WTC11 (cell line): ENCODE data around the gene PAX9. TPM values are rescaled to one million over a fixed set of nuclear protein-coding genes. Genes with fewer than 3 reads are reported as not detected.

Source experiments
- ATAC-seq: fragments of 200-7000 bp; cut with Tn5 transposase; 2 replicates; pipeline ENCODE4 v1.10.0; 2021; ENCODE audit warnings: mild to moderate bottlenecking, moderate library complexity
- CTCF ChIA-PET: fragments of 300-600 bp; sonication (Branson Sonifier 250); formaldehyde crosslinking; loops from one replicate; lab custom pipeline; 2021; ENCODE audit warnings: antibody characterized with exemption; lab: Charles Lee
- POLR2A ChIA-PET: fragments of 350-600 bp; sonication (Branson Sonifier 250); formaldehyde crosslinking; loops from one replicate; lab custom pipeline; 2021; ENCODE audit warnings: antibody characterized with exemption; lab: Charles Lee
- DNase-seq: peaks from one replicate; pipeline ENCODE4 v3.0.0; 2021; ENCODE audit warnings: low spot score
- H3K27ac Mint-ChIP-seq: 2 replicates; pipeline ENCODE4 v1.8.0; 2021; ENCODE audit warnings: mixed read lengths
- H3K27me3 Mint-ChIP-seq: 2 replicates; pipeline ENCODE4 v1.8.0; 2021; ENCODE audit warnings: low read depth, mild to moderate bottlenecking, moderate library complexity, mixed read lengths
- H3K36me3 Mint-ChIP-seq: 2 replicates; pipeline ENCODE4 v1.8.0; 2021; ENCODE audit warnings: mixed read lengths
- H3K4me1 Mint-ChIP-seq: 2 replicates; pipeline ENCODE4 v1.8.0; 2022; ENCODE audit warnings: mixed read lengths
- H3K4me3 Mint-ChIP-seq: 2 replicates; pipeline ENCODE4 v1.8.0; 2021; ENCODE audit warnings: mild to moderate bottlenecking, moderate library complexity, mixed read lengths
- H3K9me3 Mint-ChIP-seq: 2 replicates; pipeline ENCODE4 v1.8.0; 2021; ENCODE audit warnings: mixed read lengths
- CREM ChIP-seq: sonication (generic); formaldehyde crosslinking; IDR thresholded peaks from 2 replicates; pipeline ENCODE4 v1.8.1; 2022; ENCODE audit warnings: mild to moderate bottlenecking, missing genetic modification reagents, moderate library complexity
- ETV6 ChIP-seq: sonication (generic); formaldehyde crosslinking; IDR thresholded peaks from 2 replicates; pipeline ENCODE4 v1.8.1; 2022; ENCODE audit warnings: mild to moderate bottlenecking, missing genetic modification reagents
- FOXK1 ChIP-seq: sonication (generic); formaldehyde crosslinking; IDR thresholded peaks from 2 replicates; pipeline ENCODE4 v1.8.0; 2022; ENCODE audit warnings: mild to moderate bottlenecking, moderate library complexity, missing genetic modification reagents
- FOXP1 ChIP-seq: sonication (generic); formaldehyde crosslinking; IDR thresholded peaks from 2 replicates; pipeline ENCODE4 v1.8.0; 2022; ENCODE audit warnings: missing genetic modification reagents, mild to moderate bottlenecking, moderate library complexity, borderline replicate concordance
- GRHL2 ChIP-seq: fragments of 250-450 bp; sonication (Bioruptor Pico); IDR thresholded peaks from 2 replicates; pipeline ENCODE4 v1.8.0; 2022; ENCODE audit warnings: mild to moderate bottlenecking, moderate library complexity; ENCODE audit not compliant: insufficient replicate concordance, severe bottlenecking
- SMAD3 ChIP-seq: sonication (generic); formaldehyde crosslinking; IDR thresholded peaks from 2 replicates; pipeline ENCODE4 v1.8.0; 2022; ENCODE audit warnings: missing genetic modification reagents, mild to moderate bottlenecking, borderline replicate concordance
- SP1 ChIP-seq: sonication (generic); formaldehyde crosslinking; conservative IDR thresholded peaks from 2 replicates; pipeline ENCODE4 v1.8.1; 2022; ENCODE audit warnings: missing genetic modification reagents
- ZNF121 ChIP-seq: sonication (generic); formaldehyde crosslinking; IDR thresholded peaks from 2 replicates; pipeline ENCODE4 v1.8.0; 2023; ENCODE audit warnings: missing genetic modification reagents
- ZNF232 ChIP-seq: sonication (generic); formaldehyde crosslinking; IDR thresholded peaks from 2 replicates; pipeline ENCODE4 v1.8.0; 2022; ENCODE audit warnings: mild to moderate bottlenecking, missing genetic modification reagents
- total RNA-seq: library from RNA; stranded (reverse); gene quantifications from 3 replicates; pipeline ENCODE4 v1.2.3, GENCODE V29; 2021
- TF ChIP-seq, protein P1 (sequence below): sonication (generic); formaldehyde crosslinking; IDR thresholded peaks from 2 replicates; pipeline ENCODE4 v1.8.0; 2022; ENCODE audit warnings: mild to moderate bottlenecking, missing genetic modification reagents
- TF ChIP-seq, protein P2 (sequence below): sonication (generic); formaldehyde crosslinking; IDR thresholded peaks from 2 replicates; pipeline ENCODE4 v1.8.1; 2022; ENCODE audit warnings: low read depth, missing genetic modification reagents, borderline replicate concordance
- TF ChIP-seq, protein P3 (sequence below): sonication (generic); formaldehyde crosslinking; IDR thresholded peaks from 2 replicates; pipeline ENCODE4 v1.8.0; 2022; ENCODE audit warnings: missing genetic modification reagents
- TF ChIP-seq, protein P4 (sequence below): sonication (generic); formaldehyde crosslinking; IDR thresholded peaks from 2 replicates; pipeline ENCODE4 v1.8.0; 2023; ENCODE audit warnings: missing genetic modification reagents, mild to moderate bottlenecking, borderline replicate concordance
- TF ChIP-seq, protein P5 (sequence below): fragments of 250-450 bp; sonication (Bioruptor Pico); IDR thresholded peaks from 2 replicates; pipeline ENCODE4 v2.1.2; 2022; ENCODE audit warnings: mild to moderate bottlenecking, moderate library complexity

Gene PAX9
- total RNA-seq, 1 experiment from 2014 or later = not detected

DNA sequence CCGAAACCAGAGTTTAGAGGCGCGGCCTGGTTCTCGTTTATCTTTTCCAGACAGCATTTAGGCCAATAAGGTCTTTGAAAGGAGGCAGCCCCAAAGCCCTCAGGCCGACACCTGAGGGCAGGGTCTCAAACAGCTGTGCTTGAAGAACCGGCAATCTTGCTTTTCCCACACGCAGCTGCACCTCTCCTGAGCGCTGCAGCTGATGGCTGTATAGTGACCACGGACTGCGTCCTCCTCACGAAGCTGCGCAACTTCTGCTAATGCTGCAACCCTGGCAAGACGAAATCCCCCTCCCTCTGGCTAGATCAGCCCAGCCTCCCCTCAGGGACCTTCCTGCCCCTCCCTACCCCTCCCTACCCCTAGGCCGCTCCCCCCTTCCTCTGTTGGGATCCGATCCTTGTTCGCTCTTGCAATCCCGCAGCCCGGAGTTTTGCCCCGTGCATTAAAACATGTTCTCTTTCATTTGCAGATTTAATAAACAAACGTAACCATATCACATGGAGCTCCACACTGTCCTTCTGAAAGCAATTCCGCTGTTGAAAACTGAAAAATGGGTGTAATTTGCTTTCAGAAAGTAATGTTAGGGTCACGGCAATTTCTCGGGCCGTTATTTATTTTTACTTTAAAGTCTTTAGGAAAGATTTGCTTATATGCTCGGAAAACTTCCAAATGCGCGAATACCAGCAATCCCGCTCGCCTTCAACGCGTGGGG, 4.8 kb upstream of the PAX9 start (continued):
- TF ChIP-seq FOXP1 (CRISPR knock-in tag) (no peak), GRHL2 (no peak), ZNF121 (CRISPR knock-in tag) (no peak), SMAD3 (CRISPR knock-in tag) (no peak)
- TF ChIP-seq, protein P1, sequence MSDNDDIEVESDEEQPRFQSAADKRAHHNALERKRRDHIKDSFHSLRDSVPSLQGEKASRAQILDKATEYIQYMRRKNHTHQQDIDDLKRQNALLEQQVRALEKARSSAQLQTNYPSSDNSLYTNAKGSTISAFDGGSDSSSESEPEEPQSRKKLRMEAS = no peak

DNA sequence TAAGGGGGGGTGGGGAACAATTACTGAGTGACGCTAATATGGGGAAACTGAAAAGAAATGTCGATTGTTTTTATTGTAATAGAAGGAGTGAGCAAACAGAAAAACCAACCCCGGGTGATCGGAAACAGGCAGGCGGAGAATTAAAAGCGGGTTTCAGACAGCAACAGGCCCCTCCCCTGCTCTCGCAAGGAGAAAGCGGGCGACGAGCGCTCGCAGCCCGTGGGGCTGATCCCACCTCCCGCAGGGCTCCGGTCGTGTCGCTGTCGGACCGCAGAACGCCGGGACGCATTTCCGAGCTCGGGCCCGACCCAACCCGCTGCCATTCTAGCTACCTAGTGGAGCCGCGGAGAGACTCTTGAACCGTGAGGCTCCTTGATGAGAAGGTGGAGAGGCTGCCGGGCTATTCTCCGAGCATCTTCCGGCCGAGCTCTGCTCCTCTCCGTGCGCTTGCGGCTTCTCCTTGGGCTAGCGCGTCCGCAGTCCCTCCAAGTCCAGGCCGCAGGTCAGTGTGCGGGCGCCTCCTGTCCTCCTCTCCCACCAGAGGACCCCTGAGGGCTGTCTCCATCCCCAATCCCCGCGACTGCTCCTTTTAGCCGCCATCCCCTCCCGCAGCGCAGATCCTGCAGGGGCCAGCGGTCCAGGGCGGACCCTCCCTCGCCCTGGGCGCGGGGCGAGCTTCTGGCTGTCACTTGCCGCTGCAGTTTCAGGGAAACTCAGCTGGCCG, 4.1 kb upstream of the PAX9 start:
- Mint-ChIP-seq H3K4me1 (peaks cover 58% of the 10 kb centered on the region), H3K4me3 (peak overlapping the region; percentile 33), H3K36me3 (no peaks in the 10 kb centered on the region)
- CTCF ChIA-PET = interaction anchor here (0.8 to 6.4 kb wide), 15 partner anchors 9 to 934 kb away, joined by 3 to 44 read pairs (median 12); partner anchors contain the start of gene NKX2-8
- TF ChIP-seq ZNF232 = no peak
- TF ChIP-seq, protein P2, sequence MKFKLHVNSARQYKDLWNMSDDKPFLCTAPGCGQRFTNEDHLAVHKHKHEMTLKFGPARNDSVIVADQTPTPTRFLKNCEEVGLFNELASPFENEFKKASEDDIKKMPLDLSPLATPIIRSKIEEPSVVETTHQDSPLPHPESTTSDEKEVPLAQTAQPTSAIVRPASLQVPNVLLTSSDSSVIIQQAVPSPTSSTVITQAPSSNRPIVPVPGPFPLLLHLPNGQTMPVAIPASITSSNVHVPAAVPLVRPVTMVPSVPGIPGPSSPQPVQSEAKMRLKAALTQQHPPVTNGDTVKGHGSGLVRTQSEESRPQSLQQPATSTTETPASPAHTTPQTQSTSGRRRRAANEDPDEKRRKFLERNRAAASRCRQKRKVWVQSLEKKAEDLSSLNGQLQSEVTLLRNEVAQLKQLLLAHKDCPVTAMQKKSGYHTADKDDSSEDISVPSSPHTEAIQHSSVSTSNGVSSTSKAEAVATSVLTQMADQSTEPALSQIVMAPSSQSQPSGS (CRISPR knock-in tag) = no peak
- TF ChIP-seq, protein P1 = no peak
- TF ChIP-seq, protein P3, sequence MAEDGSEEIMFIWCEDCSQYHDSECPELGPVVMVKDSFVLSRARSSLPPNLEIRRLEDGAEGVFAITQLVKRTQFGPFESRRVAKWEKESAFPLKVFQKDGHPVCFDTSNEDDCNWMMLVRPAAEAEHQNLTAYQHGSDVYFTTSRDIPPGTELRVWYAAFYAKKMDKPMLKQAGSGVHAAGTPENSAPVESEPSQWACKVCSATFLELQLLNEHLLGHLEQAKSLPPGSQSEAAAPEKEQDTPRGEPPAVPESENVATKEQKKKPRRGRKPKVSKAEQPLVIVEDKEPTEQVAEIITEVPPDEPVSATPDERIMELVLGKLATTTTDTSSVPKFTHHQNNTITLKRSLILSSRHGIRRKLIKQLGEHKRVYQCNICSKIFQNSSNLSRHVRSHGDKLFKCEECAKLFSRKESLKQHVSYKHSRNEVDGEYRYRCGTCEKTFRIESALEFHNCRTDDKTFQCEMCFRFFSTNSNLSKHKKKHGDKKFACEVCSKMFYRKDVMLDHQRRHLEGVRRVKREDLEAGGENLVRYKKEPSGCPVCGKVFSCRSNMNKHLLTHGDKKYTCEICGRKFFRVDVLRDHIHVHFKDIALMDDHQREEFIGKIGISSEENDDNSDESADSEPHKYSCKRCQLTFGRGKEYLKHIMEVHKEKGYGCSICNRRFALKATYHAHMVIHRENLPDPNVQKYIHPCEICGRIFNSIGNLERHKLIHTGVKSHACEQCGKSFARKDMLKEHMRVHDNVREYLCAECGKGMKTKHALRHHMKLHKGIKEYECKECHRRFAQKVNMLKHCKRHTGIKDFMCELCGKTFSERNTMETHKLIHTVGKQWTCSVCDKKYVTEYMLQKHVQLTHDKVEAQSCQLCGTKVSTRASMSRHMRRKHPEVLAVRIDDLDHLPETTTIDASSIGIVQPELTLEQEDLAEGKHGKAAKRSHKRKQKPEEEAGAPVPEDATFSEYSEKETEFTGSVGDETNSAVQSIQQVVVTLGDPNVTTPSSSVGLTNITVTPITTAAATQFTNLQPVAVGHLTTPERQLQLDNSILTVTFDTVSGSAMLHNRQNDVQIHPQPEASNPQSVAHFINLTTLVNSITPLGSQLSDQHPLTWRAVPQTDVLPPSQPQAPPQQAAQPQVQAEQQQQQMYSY (CRISPR knock-in tag) = peak; percentile 28; the same call in 1 of the 2 replicates
- TF ChIP-seq, all 79 proteins: peak for 1
- Mint-ChIP-seq H3K27me3 (peaks cover 100% of the 10 kb centered on the region), H3K27ac (no peak overlapping the region), H3K9me3 (no peaks in the 10 kb centered on the region)
- ATAC-seq = no peak
- DNase-seq = peak; percentile 58
- POLR2A ChIA-PET = no interaction called here

DNA sequence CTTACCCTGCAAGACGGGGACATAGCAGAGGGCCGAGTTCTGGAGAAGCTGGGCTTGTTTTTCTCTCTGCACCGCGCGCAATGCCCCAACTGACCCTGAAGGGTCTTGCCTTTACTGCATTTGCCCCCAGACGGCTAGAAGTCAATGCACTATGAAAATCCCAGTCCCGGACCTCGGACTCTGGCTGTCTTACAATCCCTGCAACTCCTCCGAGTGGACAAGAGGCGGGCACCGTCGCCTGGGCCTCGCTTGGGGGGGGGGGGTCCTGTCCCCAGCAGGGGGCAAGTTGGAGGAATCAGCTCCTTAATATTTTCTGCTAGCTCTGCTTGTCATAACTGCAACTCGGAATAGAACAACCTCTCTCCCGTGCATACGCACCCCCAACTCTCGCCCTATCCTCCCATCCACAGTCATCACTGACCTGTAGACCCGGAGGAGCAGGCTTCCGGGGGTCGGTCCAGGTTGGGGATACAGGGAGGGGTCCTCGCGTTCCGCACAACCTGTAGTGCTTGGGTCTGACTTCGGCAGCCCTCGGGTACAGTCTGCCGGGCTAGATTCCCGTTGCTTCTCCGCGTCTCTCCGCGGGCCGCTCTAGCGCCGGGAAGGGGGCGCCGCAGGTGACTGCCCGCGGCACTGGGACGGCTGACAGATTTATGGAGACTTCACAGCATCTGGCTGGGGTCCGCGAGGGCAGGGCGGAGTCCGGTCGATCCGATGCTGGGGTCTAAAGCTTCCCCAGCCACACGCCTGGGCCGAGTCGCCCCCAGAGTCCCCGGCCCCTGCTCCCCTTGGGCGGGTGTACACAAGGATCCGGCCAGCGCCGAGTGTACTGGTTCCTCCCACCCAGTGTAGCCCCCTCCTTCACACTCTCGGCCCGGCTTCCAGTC, 3.3 kb upstream of the PAX9 start:
- ATAC-seq (no peak), DNase-seq (peak; percentile 50)
- H3K27ac Mint-ChIP-seq = no peak overlapping the region
- ChIA-PET POLR2A (no interaction called here), CTCF (interaction anchor here (0.8 to 6.4 kb wide), 14 partner anchors 8 to 933 kb away, joined by 3 to 44 read pairs (median 18); partner anchors contain the start of gene NKX2-8)
- H3K27me3 Mint-ChIP-seq = peaks cover 100% of the 10 kb centered on the region
- H3K36me3 Mint-ChIP-seq = no peaks in the 10 kb centered on the region
- H3K4me1 Mint-ChIP-seq = peaks cover 66% of the 10 kb centered on the region
- peak overlapping the region; percentile 33 for H3K4me3 Mint-ChIP-seq
- no peaks in the 10 kb centered on the region for H3K9me3 Mint-ChIP-seq
- TF ChIP-seq ETV6 (CRISPR knock-in tag) = no peak
- no peak for TF ChIP-seq CREM (CRISPR knock-in tag)
- no peak for TF ChIP-seq FOXK1
- TF ChIP-seq, protein P4, sequence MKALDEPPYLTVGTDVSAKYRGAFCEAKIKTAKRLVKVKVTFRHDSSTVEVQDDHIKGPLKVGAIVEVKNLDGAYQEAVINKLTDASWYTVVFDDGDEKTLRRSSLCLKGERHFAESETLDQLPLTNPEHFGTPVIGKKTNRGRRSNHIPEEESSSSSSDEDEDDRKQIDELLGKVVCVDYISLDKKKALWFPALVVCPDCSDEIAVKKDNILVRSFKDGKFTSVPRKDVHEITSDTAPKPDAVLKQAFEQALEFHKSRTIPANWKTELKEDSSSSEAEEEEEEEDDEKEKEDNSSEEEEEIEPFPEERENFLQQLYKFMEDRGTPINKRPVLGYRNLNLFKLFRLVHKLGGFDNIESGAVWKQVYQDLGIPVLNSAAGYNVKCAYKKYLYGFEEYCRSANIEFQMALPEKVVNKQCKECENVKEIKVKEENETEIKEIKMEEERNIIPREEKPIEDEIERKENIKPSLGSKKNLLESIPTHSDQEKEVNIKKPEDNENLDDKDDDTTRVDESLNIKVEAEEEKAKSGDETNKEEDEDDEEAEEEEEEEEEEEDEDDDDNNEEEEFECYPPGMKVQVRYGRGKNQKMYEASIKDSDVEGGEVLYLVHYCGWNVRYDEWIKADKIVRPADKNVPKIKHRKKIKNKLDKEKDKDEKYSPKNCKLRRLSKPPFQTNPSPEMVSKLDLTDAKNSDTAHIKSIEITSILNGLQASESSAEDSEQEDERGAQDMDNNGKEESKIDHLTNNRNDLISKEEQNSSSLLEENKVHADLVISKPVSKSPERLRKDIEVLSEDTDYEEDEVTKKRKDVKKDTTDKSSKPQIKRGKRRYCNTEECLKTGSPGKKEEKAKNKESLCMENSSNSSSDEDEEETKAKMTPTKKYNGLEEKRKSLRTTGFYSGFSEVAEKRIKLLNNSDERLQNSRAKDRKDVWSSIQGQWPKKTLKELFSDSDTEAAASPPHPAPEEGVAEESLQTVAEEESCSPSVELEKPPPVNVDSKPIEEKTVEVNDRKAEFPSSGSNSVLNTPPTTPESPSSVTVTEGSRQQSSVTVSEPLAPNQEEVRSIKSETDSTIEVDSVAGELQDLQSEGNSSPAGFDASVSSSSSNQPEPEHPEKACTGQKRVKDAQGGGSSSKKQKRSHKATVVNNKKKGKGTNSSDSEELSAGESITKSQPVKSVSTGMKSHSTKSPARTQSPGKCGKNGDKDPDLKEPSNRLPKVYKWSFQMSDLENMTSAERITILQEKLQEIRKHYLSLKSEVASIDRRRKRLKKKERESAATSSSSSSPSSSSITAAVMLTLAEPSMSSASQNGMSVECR (CRISPR knock-in tag) = no peak
- no peak for TF ChIP-seq ZNF232
- TF ChIP-seq, protein P5, sequence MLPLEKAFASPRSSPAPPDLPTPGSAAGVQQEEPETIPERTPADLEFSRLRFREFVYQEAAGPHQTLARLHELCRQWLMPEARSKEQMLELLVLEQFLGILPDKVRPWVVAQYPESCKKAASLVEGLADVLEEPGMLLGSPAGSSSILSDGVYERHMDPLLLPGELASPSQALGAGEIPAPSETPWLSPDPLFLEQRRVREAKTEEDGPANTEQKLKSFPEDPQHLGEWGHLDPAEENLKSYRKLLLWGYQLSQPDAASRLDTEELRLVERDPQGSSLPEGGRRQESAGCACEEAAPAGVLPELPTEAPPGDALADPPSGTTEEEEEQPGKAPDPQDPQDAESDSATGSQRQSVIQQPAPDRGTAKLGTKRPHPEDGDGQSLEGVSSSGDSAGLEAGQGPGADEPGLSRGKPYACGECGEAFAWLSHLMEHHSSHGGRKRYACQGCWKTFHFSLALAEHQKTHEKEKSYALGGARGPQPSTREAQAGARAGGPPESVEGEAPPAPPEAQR (CRISPR knock-in tag) = no peak
- TF ChIP-seq SP1 (CRISPR knock-in tag) = no peak
